Breast epithelium (tissue), 3 donors: ENCODE data around the gene TRPM3.

ENCODE experiments used
- POLR2A ChIP-seq: fragments of 450-650 bp; IDR thresholded peaks from one replicate; pipeline ENCODE4 v1.6.1; 2016; ENCODE audit warnings: antibody characterized with exemption, mild to moderate bottlenecking, moderate library complexity
- TF ChIP-seq, protein P1 (sequence below), 3 donors: fragments of 450-650 bp; IDR thresholded peaks; one replicate each; pipeline ENCODE4 v1.5.1; 2016 to 2017; ENCODE audit warnings: antibody characterized with exemption in 3 of 3, mild to moderate bottlenecking in 3 of 3, moderate library complexity in 3 of 3

DNA sequence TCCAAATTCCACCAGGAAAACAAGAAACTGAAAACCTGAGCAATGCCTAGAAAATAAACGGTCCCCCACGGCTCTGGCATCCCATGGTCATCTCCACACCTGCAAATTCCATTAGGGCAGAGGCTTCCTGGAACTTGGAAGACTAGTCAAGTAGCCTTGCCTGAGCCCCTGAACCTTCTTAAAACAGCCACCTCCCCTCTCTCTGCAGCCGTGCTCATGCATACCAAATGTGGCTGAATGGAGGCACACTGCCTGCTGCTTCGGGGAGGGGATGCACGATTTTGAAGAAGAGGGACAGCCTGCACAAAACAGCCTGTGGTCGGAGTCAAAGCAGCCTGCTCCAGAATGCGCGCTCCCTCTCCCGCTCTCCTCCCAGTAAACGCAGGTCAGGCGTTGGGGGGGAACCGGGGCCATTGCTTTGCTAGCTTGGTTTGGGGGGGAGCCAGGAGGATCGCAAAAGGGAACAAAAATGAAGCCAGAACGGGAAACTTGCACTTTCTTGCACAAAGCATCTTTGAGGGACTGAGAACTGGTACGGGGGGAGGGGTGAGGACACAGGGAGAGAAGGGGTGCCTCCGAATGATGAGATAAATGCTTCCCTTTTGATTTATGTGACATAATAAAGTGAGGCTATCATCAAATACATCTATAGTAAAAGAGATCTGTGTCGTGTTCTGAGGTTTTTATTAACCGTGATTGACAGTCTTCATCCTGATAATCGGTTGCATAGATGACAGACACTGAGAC, at the start of gene TRPM3:
- TF ChIP-seq, protein P1, sequence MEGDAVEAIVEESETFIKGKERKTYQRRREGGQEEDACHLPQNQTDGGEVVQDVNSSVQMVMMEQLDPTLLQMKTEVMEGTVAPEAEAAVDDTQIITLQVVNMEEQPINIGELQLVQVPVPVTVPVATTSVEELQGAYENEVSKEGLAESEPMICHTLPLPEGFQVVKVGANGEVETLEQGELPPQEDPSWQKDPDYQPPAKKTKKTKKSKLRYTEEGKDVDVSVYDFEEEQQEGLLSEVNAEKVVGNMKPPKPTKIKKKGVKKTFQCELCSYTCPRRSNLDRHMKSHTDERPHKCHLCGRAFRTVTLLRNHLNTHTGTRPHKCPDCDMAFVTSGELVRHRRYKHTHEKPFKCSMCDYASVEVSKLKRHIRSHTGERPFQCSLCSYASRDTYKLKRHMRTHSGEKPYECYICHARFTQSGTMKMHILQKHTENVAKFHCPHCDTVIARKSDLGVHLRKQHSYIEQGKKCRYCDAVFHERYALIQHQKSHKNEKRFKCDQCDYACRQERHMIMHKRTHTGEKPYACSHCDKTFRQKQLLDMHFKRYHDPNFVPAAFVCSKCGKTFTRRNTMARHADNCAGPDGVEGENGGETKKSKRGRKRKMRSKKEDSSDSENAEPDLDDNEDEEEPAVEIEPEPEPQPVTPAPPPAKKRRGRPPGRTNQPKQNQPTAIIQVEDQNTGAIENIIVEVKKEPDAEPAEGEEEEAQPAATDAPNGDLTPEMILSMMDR (IDR thresholded peaks at IDR 0.05) = no peak
- no peak for TF ChIP-seq POLR2A
